ENCODE measurements around the gene PRR12. TPM values are rescaled to one million over a fixed set of nuclear protein-coding genes. Genes with fewer than 3 reads are reported as not detected.

The PRR12 gene
- total RNA-seq, 4 donors from 2014 or later: 11.6 to 32.7 (median 18.1) TPM

DNA sequence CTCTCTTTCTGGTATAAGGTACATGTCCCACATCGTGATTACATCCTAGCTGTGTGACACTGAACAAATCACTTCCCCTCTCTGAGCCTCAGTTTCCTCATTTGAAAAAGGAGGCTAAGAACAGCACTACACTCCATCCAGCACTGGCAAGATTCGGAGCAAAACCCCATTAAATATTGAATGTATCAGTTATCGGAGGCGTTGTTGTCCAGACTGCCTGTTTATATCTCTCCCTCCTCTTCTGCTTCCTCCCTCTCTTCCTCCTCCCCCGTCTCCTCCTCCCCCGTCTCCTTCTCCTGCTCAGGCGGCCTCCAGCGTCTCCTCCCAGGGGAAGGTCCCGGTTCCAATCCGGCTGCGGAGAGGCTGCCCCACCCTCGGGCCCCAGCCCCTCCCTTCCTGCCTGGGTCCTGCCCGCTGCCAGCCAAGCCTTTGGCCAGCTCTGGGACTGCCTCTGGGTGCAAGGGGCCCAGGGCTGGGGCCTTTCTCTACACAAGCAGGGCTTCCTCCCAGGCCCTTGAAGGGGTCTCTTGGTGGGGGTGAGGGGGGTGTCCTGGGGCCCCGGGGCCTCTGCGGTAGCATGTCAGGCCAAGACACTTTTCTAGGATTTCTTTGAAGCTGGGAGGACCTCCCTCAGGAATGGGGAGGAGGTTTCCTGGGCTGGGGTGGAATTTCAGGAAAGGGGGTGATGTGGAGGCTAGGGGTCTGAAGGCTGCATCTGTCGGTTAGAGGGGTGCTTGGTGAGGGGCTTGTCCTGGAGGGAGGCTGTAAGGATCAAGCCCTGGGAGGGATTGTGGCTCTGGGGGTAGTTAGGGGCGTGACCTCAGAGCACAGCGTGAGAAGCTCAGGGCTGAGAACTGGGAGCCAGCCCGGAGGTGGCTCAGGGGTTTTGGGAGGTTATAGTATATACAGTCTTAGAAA is 47.1 kb downstream of the PRR12 start:
- H3K27ac ChIP-seq: peak overlapping the region; percentile 95 to 100 (median 99)
- H3K27me3 ChIP-seq: no peaks in the 10 kb centered on the region
- H3K9me3 ChIP-seq: no peaks in the 10 kb centered on the region
- peak overlapping the region; percentile 56 to 98 (median 61) for H3K4me3 ChIP-seq
- peaks cover 0 to 55% (median 28%) of the 10 kb centered on the region in 4 donors for H3K4me1 ChIP-seq
- no peak for TF ChIP-seq POLR2A (IDR thresholded peaks at IDR 0.05)
- TF ChIP-seq EP300 (IDR thresholded peaks at IDR 0.05): peak; percentile 48 to 78
- WGBS, 2 donors: 4 to 8% methylated on average over 19 of the region's 19 CpGs
- H3K36me3 ChIP-seq: peaks cover 0 to 24% (median 0%) of the 10 kb centered on the region in 3 donors
- DNase-seq (ENCODE audit: low spot score in 2 of 2): peak; percentile 86 to 87

DNA sequence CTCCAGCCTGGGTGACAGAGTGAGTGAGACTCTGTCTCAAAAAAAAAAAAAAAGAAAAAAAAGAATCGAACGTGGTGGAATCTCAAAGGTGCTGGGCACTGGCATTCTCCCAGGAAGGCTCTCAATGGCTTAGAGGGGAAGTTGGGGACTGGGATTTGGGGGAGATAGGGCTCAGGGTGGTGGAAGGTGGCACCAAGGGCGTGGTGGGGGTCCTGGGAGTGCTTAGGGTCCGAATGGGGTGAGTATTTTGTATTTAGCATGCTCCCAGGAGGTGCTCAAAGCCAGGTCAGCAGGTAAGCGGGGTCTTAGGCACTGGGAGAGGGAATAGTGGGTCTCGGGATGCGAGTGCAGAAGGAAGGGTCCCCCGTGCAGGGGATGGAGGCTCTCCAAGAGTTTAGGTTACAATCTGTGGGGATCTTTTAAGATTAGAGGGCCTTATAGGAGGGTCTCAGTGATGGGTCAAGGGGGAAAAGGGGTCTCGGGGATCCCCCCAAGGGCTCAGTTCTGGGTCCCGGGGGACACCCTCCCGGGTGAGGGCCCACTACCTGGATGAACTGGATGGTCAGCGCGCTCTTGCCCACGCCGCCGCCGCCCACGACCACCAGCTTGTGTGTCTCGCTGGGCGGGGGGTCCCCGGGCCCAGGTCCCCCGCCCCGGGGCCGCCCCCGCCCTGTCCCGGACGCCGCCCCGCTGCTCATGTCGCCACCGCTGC is 48.6 kb downstream of the PRR12 start:
- H3K4me1 ChIP-seq: peaks cover 0 to 70% (median 34%) of the 10 kb centered on the region in 4 donors
- H3K4me3 ChIP-seq: peak overlapping the region; percentile 56 to 98 (median 61)
- no peaks in the 10 kb centered on the region for H3K9me3 ChIP-seq
- WGBS, 2 donors: 3 to 4% methylated on average over 21 to 24 of the region's 31 CpGs
- H3K36me3 ChIP-seq: peaks cover 0 to 24% (median 0%) of the 10 kb centered on the region in 3 donors
- peak in 1 of 2 donors; percentile 20 for DNase-seq (ENCODE audit: low spot score in 2 of 2)
- H3K27me3 ChIP-seq: no peaks in the 10 kb centered on the region
- TF ChIP-seq, protein P1, sequence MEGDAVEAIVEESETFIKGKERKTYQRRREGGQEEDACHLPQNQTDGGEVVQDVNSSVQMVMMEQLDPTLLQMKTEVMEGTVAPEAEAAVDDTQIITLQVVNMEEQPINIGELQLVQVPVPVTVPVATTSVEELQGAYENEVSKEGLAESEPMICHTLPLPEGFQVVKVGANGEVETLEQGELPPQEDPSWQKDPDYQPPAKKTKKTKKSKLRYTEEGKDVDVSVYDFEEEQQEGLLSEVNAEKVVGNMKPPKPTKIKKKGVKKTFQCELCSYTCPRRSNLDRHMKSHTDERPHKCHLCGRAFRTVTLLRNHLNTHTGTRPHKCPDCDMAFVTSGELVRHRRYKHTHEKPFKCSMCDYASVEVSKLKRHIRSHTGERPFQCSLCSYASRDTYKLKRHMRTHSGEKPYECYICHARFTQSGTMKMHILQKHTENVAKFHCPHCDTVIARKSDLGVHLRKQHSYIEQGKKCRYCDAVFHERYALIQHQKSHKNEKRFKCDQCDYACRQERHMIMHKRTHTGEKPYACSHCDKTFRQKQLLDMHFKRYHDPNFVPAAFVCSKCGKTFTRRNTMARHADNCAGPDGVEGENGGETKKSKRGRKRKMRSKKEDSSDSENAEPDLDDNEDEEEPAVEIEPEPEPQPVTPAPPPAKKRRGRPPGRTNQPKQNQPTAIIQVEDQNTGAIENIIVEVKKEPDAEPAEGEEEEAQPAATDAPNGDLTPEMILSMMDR (IDR thresholded peaks at IDR 0.05): no peak
- TF ChIP-seq POLR2A (IDR thresholded peaks at IDR 0.05): peak; percentile 31 to 36
- H3K27ac ChIP-seq: peak overlapping the region; percentile 95 to 100 (median 99)

DNA sequence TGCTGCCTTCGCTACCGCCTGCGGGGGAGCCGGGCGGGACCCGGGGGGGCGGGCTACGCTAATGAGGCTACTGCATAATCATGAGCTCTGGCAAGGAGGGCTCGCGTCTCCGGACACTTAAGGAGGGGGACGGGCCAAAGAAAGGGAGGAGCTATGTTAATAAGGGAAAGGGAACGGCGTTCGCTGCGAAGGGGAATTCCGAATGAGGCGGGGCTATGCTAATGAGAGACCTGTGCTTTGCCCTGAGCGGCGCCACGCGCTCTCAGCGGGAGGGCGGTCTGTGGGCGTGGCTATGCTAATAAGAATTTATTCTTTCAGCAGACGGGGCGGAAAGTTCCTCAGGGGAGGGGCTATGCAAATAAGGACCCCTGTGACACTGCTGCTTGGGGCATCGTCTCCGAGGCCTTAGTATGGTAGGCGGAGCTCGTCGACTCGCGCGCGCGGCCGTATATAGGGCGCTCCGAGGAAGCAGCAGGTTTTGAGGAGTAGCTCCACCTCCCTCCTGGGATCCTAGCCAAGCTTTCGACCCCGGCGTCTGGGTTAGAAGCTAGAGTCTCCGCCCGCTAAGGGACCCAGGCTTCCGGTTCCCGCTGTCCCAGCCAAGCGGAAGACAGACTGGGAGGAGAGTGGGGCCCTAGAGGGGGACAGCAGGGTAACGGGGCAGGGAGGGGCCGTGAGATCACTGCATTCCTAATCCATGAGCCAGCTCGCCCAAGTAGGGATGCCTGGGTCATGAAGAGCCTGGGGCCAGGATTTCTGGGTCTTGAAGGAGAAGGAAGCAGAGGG is 49.3 kb downstream of the PRR12 start, which contains the start of gene RRAS:
RRAS (minus strand) TSS at position 31 of the 786 bp plus-strand sequence. CDS start 45 bp downstream, outside the sequence.
- WGBS, 2 donors: 1% methylated on average over 48 to 49 of the region's 51 CpGs

DNA sequence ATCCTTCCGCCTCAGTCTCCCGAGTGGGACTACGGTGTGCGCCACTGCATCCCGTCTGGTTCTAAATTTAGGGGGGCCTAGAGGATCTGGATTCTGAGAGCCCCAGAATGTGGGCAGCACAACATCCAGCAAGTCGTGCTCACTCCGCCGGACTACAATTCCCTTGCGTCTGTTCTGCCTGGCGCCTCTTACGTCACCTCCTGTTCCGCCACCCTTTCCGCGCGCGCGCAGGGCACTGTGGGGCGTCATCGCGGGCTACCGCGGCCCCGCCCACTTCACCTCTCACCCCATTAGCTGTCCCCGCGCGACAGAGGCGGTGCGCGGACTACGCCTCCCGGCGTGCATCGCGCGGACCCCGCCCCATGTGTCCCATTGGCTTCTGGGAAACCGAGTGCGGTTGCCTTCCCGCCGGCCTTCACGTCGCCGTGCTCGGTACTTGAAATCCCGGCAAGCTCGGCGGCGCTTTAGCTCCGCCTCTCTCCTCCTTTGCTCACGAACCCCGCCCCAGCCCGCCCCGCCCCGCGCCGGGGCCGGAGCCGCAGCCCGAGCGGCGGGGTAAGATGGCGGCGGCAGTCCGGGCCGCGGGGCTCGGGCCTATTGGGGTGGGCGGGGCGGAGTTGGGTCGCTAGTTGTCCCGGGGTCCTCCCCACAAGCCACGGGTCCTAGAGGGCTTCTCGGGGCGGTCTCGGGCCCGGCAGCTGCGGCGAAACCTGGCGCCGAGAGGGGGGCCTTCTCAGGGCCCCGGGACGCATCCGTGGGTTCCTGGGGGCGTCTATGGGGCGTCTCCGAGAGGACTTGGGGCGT is 50.9 kb downstream of the PRR12 start, which contains the start of gene SCAF1:
SCAF1 (plus strand) TSS at position 522 of the 804 bp plus-strand sequence. CDS start 2,818 bp downstream, outside the sequence.
- H3K36me3 ChIP-seq: peaks cover 0 to 21% (median 7%) of the 10 kb centered on the region in 3 donors
- no peaks in the 10 kb centered on the region for H3K27me3 ChIP-seq
- WGBS, 2 donors: 0 to 1% methylated on average over 49 to 73 of the region's 87 CpGs
- TF ChIP-seq, protein P1 (IDR thresholded peaks at IDR 0.05): peak in 1 of 5 experiments; percentile 33
- TF ChIP-seq POLR2A (IDR thresholded peaks at IDR 0.05) (peak; percentile 97 to 99), EP300 (IDR thresholded peaks at IDR 0.05) (peak; percentile 98 to 100)
- peaks cover 0 to 69% (median 33%) of the 10 kb centered on the region in 4 donors for H3K4me1 ChIP-seq
- DNase-seq (ENCODE audit: low spot score in 2 of 2): peak; percentile 97 to 98
- no peaks in the 10 kb centered on the region for H3K9me3 ChIP-seq
- peak within 1 kb of the TSS; percentile 70 to 98 (median 84) for H3K4me3 ChIP-seq
- H3K27ac ChIP-seq: peak within 1 kb of the TSS; percentile 95 to 100 (median 98)

More for the DNA sequence above, 49.3 kb downstream of the PRR12 start, which contains the start of gene RRAS:
- Histone ChIP-seq H3K36me3 (peaks cover 0 to 21% (median 0%) of the 10 kb centered on the region in 3 donors), H3K9me3 (no peaks in the 10 kb centered on the region), H3K27me3 (no peaks in the 10 kb centered on the region), H3K4me3 (peak within 1 kb of the TSS; percentile 56 to 98 (median 67)), H3K4me1 (peaks cover 0 to 75% (median 34%) of the 10 kb centered on the region in 4 donors), H3K27ac (peak within 1 kb of the TSS; percentile 95 to 100 (median 99))
- DNase-seq (ENCODE audit: low spot score in 2 of 2): peak; percentile 99
- TF ChIP-seq, protein P1 (IDR thresholded peaks at IDR 0.05): peak in 1 of 5 experiments; percentile 28
- peak; percentile 68 to 88 for TF ChIP-seq POLR2A (IDR thresholded peaks at IDR 0.05)
- peak; percentile 94 to 98 for TF ChIP-seq EP300 (IDR thresholded peaks at IDR 0.05)

All from tibial nerve (tissue), 4 donors.